GM12892 (cell line): ENCODE measurements around the gene CADPS.

ENCODE experiments used
- POLR2A ChIP-seq: IDR thresholded peaks from 2 replicates; pipeline ENCODE4 v1.6.1; 2011; ENCODE audit warnings: low read depth, low read length, control low read depth
- POLR2AphosphoS5 ChIP-seq: IDR thresholded peaks from 2 replicates; pipeline ENCODE4 v1.6.1; 2011; ENCODE audit warnings: low read depth, low read length, control low read depth

- no peak for TF ChIP-seq POLR2A
- no peak for TF ChIP-seq POLR2AphosphoS5
Measured at GRCh38 chr3:62669161-62669560, 206.1 kb downstream of the CADPS start.
